ENCODE measurements around the gene PDLIM5. TPM values are rescaled to one million over a fixed set of nuclear protein-coding genes. Genes with fewer than 3 reads are reported as not detected.

PDLIM5 gene
- total RNA-seq, 1 donor from 2014 or later, result 83.5 TPM

DNA sequence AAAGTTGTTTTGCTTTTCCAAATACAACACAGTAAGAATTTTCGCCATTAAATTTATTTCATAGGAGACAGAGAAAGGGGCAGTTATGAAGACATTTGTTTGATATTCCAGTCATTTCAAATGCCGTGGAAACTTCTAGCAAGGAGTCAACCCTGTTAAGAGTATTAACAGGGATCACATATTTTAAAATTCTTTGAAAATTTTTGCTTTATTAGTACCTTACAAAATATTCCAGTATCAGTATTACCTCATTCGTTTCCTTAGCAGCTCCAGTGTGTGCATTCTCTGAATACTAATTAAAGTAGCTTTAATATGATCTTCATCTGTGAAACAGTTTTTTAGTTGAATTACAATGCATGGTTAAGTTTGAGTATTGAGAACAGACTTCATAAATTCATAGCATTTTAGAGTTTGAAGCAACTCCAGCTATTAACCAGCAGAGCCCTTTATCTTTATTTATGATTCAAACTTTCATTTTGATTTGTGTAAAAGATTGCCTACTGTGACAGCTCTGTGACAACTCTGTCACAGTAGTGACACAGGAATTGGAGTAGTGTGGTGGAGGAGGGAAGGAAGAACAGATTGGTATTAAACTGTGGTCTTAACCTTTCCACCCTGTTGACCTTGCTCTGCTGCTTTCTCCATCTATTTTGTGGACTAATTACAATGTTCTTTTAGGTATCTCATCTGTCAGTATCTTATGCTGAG is 86.3 kb downstream of the PDLIM5 start:
- Mint-ChIP-seq H3K4me3 (ENCODE audit: unreplicated experiment) (no peak overlapping the region), H3K4me1 (ENCODE audit: unreplicated experiment) (peaks cover 43% of the 10 kb centered on the region), H3K36me3 (ENCODE audit: low read depth, unreplicated experiment) (peaks cover 6% of the 10 kb centered on the region), H3K27ac (ENCODE audit: unreplicated experiment) (no peak overlapping the region), H3K9me3 (ENCODE audit: unreplicated experiment) (no peaks in the 10 kb centered on the region), H3K27me3 (ENCODE audit: unreplicated experiment) (no peaks in the 10 kb centered on the region)
- no peak for TF ChIP-seq CTCF (IDR thresholded peaks at IDR 0.05; ENCODE audit: unreplicated experiment)
- DNase-seq (ENCODE audit: low spot score), result no peak

DNA sequence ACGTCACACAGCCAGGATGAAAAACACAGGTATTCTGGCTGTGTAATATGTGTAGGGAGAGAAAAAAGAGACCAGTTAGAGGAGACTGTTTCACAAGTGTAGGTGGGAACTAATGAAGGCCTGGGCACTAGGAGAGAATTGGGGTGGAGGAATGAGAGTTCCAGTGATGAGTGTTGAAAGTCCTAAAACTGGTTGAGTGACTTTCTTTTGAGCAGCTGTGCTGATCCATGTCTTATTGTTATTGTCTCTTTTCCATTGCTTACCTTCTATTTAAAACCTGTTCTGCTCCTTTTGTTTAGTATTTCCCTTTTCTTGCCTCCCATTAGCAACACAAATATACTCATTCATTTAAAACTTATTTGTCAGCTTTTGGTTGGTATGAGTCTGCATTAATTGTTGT is 88.7 kb downstream of the PDLIM5 start:
- no peak for DNase-seq (ENCODE audit: low spot score)
- Mint-ChIP-seq H3K9me3 (ENCODE audit: unreplicated experiment) (no peaks in the 10 kb centered on the region), H3K36me3 (ENCODE audit: low read depth, unreplicated experiment) (peaks cover 16% of the 10 kb centered on the region), H3K4me3 (ENCODE audit: unreplicated experiment) (no peak overlapping the region), H3K27ac (ENCODE audit: unreplicated experiment) (no peak overlapping the region), H3K27me3 (ENCODE audit: unreplicated experiment) (no peaks in the 10 kb centered on the region), H3K4me1 (ENCODE audit: unreplicated experiment) (peaks cover 31% of the 10 kb centered on the region)
- TF ChIP-seq CTCF (IDR thresholded peaks at IDR 0.05; ENCODE audit: unreplicated experiment), result no peak

DNA sequence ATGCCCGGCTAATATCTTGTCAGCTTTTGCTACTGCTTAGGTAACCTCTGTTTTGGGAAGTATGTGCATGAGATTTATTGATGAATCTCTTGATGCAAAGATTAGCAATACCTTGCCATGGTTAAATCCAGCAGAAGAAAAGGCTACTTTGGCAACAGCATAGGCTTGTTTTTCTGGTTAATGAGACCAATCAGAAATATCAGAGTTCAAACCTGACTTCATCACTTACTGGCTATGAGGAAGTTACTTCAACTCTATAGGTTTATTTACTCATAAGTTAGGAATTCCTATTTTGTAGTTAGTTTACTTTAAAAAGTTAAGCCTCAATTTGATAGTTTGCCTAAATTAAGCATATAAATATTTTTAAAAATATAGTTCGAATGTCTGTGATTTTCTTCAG is 93.1 kb downstream of the PDLIM5 start:
- H3K27ac Mint-ChIP-seq (ENCODE audit: unreplicated experiment), result no peak overlapping the region
- H3K36me3 Mint-ChIP-seq (ENCODE audit: low read depth, unreplicated experiment), result peaks cover 16% of the 10 kb centered on the region
- no peak for DNase-seq (ENCODE audit: low spot score)
- peaks cover 20% of the 10 kb centered on the region for H3K4me1 Mint-ChIP-seq (ENCODE audit: unreplicated experiment)
- no peak overlapping the region for H3K4me3 Mint-ChIP-seq (ENCODE audit: unreplicated experiment)
- no peaks in the 10 kb centered on the region for H3K27me3 Mint-ChIP-seq (ENCODE audit: unreplicated experiment)
- TF ChIP-seq CTCF (IDR thresholded peaks at IDR 0.05; ENCODE audit: unreplicated experiment), result no peak
- no peaks in the 10 kb centered on the region for H3K9me3 Mint-ChIP-seq (ENCODE audit: unreplicated experiment)

- DNase-seq (ENCODE audit: low spot score), result no peak
- Mint-ChIP-seq H3K4me1 (ENCODE audit: unreplicated experiment) (peaks cover 18% of the 10 kb centered on the region), H3K4me3 (ENCODE audit: unreplicated experiment) (no peak overlapping the region)
Measured at GRCh38 chr4:94545296-94545695, 93.6 kb downstream of the PDLIM5 start.

More at GRCh38 chr4:94545296-94545695, 93.6 kb downstream of the PDLIM5 start:
- Mint-ChIP-seq H3K27ac (ENCODE audit: unreplicated experiment) (no peak overlapping the region), H3K9me3 (ENCODE audit: unreplicated experiment) (no peaks in the 10 kb centered on the region), H3K27me3 (ENCODE audit: unreplicated experiment) (no peaks in the 10 kb centered on the region), H3K36me3 (ENCODE audit: low read depth, unreplicated experiment) (peaks cover 15% of the 10 kb centered on the region)
- no peak for TF ChIP-seq CTCF (IDR thresholded peaks at IDR 0.05; ENCODE audit: unreplicated experiment)
